ENCODE data around the gene CPNE2.

DNA sequence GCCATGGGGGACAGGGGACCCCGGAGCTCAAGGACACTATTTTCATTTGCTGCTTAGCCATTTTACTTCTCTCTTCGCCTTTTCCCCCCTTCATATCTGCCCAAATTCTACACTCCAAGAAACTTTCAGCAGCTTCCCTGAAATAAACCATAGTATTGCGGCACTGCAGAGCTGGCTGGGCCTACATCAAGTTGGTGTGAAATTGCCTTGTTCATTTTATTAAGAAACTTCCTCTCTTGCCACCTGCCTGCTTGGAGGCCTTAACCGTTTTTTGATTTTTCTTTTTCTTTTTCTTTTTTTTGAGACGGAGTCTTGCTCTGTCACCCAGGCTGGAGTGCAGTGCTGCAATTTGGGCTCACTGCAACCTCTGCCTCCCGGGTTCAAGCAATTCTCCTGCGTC lies 7.4 kb upstream of the CPNE2 start:
- TF ChIP-seq CTCF (IDR thresholded peaks at IDR 0.05) (no peak), POLR2AphosphoS5 (IDR thresholded peaks at IDR 0.05) (no peak), EP300 (IDR thresholded peaks at IDR 0.05) (no peak), POLR2A (IDR thresholded peaks at IDR 0.05) (no peak)

All from upper lobe of left lung (tissue), 4 donors.